Neural cell (in vitro differentiated cells): Measurements from ENCODE around the gene RND3. TPM values are rescaled to one million over a fixed set of nuclear protein-coding genes. Genes with fewer than 3 reads are reported as not detected.

Experiments
- H2AFZ ChIP-seq: fragments of 200-600, 300-800 bp; sonication (generic), shearing (Covaris generic); 2 replicates; pipeline ENCODE4 v1.6.0; 2014; ENCODE audit warnings: low read depth, mild to moderate bottlenecking, antibody characterized with exemption, low read length, moderate library complexity
- H3F3A ChIP-seq: fragments of 200-600 bp; shearing (Covaris generic); 2 replicates; pipeline ENCODE4 v1.6.1; 2016; ENCODE audit warnings: mild to moderate bottlenecking, moderate library complexity, mixed read lengths, antibody characterized with exemption, low read length; ENCODE audit not compliant: insufficient read depth, poor library complexity, severe bottlenecking
- H3K27ac ChIP-seq: fragments of 200-600, 300-800 bp; sonication (generic), shearing (Covaris generic); 2 replicates; pipeline ENCODE4 v1.5.1; 2014; ENCODE audit warnings: mild to moderate bottlenecking, low read length, moderate library complexity
- H3K27me3 ChIP-seq: fragments of 300-800, 200-600 bp; sonication (generic), shearing (Covaris generic); 2 replicates; pipeline ENCODE4 v1.6.0; 2014; ENCODE audit warnings: mild to moderate bottlenecking, low read depth, low read length, moderate library complexity; ENCODE audit not compliant: insufficient read depth
- H3K36me3 ChIP-seq: fragments of 300-800, 200-600 bp; sonication (generic), shearing (Covaris generic); 2 replicates; pipeline ENCODE4 v1.5.1; 2014; ENCODE audit warnings: mild to moderate bottlenecking, antibody characterized with exemption, low read length, moderate library complexity; ENCODE audit not compliant: insufficient read depth
- H3K4me2 ChIP-seq: fragments of 300-800, 200-600 bp; sonication (generic), shearing (Covaris generic); 2 replicates; pipeline ENCODE4 v1.6.0; 2014; ENCODE audit warnings: mild to moderate bottlenecking, low read length
- H3K4me3 ChIP-seq: fragments of 300-800, 200-600 bp; sonication (generic), shearing (Covaris generic); 2 replicates; pipeline ENCODE4 v1.5.1; 2014; ENCODE audit warnings: mild to moderate bottlenecking, low read length, moderate library complexity
- H3K79me2 ChIP-seq: fragments of 200-600 bp; shearing (Covaris generic); replicated peaks from 2 replicates; pipeline ENCODE4 v1.6.0; 2014; ENCODE audit warnings: mild to moderate bottlenecking, low read length, moderate library complexity; ENCODE audit not compliant: insufficient read depth
- H3K9ac ChIP-seq: fragments of 300-800, 200-600 bp; sonication (generic), shearing (Covaris generic); 2 replicates; pipeline ENCODE4 v1.6.1; 2016; ENCODE audit warnings: mild to moderate bottlenecking, low read length, mixed read lengths
- H3K9me2 ChIP-seq: fragments of 200-600 bp; shearing (Covaris generic); 2 replicates; pipeline ENCODE4 v1.6.1; 2016; ENCODE audit warnings: mild to moderate bottlenecking, low read length, mixed read lengths; ENCODE audit not compliant: insufficient read depth
- H3K9me3 ChIP-seq: fragments of 200-600, 300-800 bp; sonication (generic), shearing (Covaris generic); 2 replicates; pipeline ENCODE4 v1.6.1; 2016; ENCODE audit warnings: mild to moderate bottlenecking, mixed run types, low read length, moderate library complexity, mixed read lengths
- H4K20me1 ChIP-seq: fragments of 200-600 bp; shearing (Covaris generic); 2 replicates; pipeline ENCODE4 v1.6.1; 2016; ENCODE audit warnings: mild to moderate bottlenecking, mixed run types; ENCODE audit not compliant: insufficient read depth
- CTCF ChIP-seq: fragments of 450-650 bp; IDR thresholded peaks from 2 replicates; pipeline ENCODE4 v1.5.1; 2014; ENCODE audit warnings: antibody characterized with exemption, mild to moderate bottlenecking, moderate library complexity; ENCODE audit not compliant: poor library complexity, severe bottlenecking
- EP300 ChIP-seq: fragments of 450-650 bp; conservative IDR thresholded peaks from 2 replicates; pipeline ENCODE4 v1.6.1; 2014; ENCODE audit warnings: antibody characterized with exemption, mild to moderate bottlenecking, moderate library complexity; ENCODE audit not compliant: poor library complexity, severe bottlenecking
- EZH2 ChIP-seq: fragments of 200-600, 300-800 bp; shearing (Covaris generic), sonication (generic); IDR thresholded peaks from 2 replicates; pipeline ENCODE4 v1.6.1; 2014; ENCODE audit warnings: antibody characterized with exemption, low read length, borderline replicate concordance, mild to moderate bottlenecking; ENCODE audit not compliant: insufficient read depth, poor library complexity, severe bottlenecking
- MXI1 ChIP-seq: fragments of 450-650 bp; conservative IDR thresholded peaks from 2 replicates; pipeline ENCODE4 v1.6.1; 2014; ENCODE audit warnings: antibody characterized with exemption, mild to moderate bottlenecking; ENCODE audit not compliant: poor library complexity, severe bottlenecking
- POLR2AphosphoS5 ChIP-seq: IDR thresholded peaks from 2 replicates; pipeline ENCODE4 v1.6.1; 2012
- RAD21 ChIP-seq: fragments of 450-650 bp; conservative IDR thresholded peaks from 2 replicates; pipeline ENCODE4 v1.6.1; 2014; ENCODE audit warnings: antibody characterized with exemption, mild to moderate bottlenecking, moderate library complexity
- REST ChIP-seq: IDR thresholded peaks from 2 replicates; pipeline ENCODE4 v1.6.1; 2012; ENCODE audit warnings: borderline replicate concordance
- SMC3 ChIP-seq: fragments of 450-650 bp; conservative IDR thresholded peaks from 2 replicates; pipeline ENCODE4 v1.6.1; 2014; ENCODE audit warnings: antibody characterized with exemption, mild to moderate bottlenecking, moderate library complexity; ENCODE audit not compliant: poor library complexity
- TAF1 ChIP-seq: IDR thresholded peaks from 2 replicates; pipeline ENCODE4 v1.6.1; 2012; ENCODE audit warnings: low read depth
- polyA plus RNA-seq: library from polyadenylated mRNA; depleted of rRNA; stranded (reverse); fragments of >200 nt; gene quantifications from 2 replicates; pipeline ENCODE4 v1.2.3, GENCODE V29; 2014

RND3 gene
- polyA plus RNA-seq, 1 donor from 2014 or later = 143 TPM

- Histone ChIP-seq H3K4me3 (no peak overlapping the region), H4K20me1 (no peaks in the 10 kb centered on the region), H3K36me3 (peaks cover 20% of the 10 kb centered on the region), H3K9me3 (no peaks in the 10 kb centered on the region), H3K9ac (no peak overlapping the region), H3K27me3 (no peaks in the 10 kb centered on the region), H3K27ac (no peak overlapping the region), H2AFZ (no peak overlapping the region), H3K79me2 (peaks cover 65% of the 10 kb centered on the region), H3F3A (peaks cover 3% of the 10 kb centered on the region), H3K4me2 (no peak overlapping the region), H3K9me2 (no peaks in the 10 kb centered on the region)
- TF ChIP-seq REST (no peak), POLR2AphosphoS5 (no peak), CTCF (no peak), EP300 (no peak), TAF1 (no peak)
Measured at GRCh38 chr2:150472511-150472899, 15.0 kb downstream of the RND3 start.

- Histone ChIP-seq H3K36me3 (peaks cover 20% of the 10 kb centered on the region), H3K27ac (no peak overlapping the region)
Measured at GRCh38 chr2:150471813-150472510, 15.5 kb downstream of the RND3 start.

More at GRCh38 chr2:150471813-150472510, 15.5 kb downstream of the RND3 start:
- H3K27me3 ChIP-seq = no peaks in the 10 kb centered on the region
- H2AFZ ChIP-seq = no peak overlapping the region
- no peaks in the 10 kb centered on the region for H4K20me1 ChIP-seq
- peaks cover 3% of the 10 kb centered on the region for H3F3A ChIP-seq
- H3K4me3 ChIP-seq = no peak overlapping the region
- no peak for TF ChIP-seq POLR2AphosphoS5
- TF ChIP-seq EP300 = no peak
- no peak for TF ChIP-seq REST
- no peak for TF ChIP-seq CTCF
- no peak for TF ChIP-seq EZH2
- no peak for TF ChIP-seq TAF1
- TF ChIP-seq SMC3 = no peak
- TF ChIP-seq RAD21 = no peak
- no peak for TF ChIP-seq MXI1
- H3K9ac ChIP-seq = no peak overlapping the region
- H3K4me2 ChIP-seq = no peak overlapping the region
- peaks cover 59% of the 10 kb centered on the region for H3K79me2 ChIP-seq
- H3K9me3 ChIP-seq = no peaks in the 10 kb centered on the region
- no peaks in the 10 kb centered on the region for H3K9me2 ChIP-seq
